Lung (tissue), 12 donors: Measurements from ENCODE around the gene WNT4. TPM values are rescaled to one million over a fixed set of nuclear protein-coding genes. Genes with fewer than 3 reads are reported as not detected.

ENCODE experiments used
- ATAC-seq: fragments of 200-7000 bp; cut with Tn5 transposase; one replicate; pipeline ENCODE4 v1.9.1; 2020; ENCODE audit warnings: moderate number of reproducible peaks; ENCODE audit not compliant: insufficient read depth, low FRiP score
- DNase-seq, 3 donors: peaks; one replicate each; pipeline ENCODE4 v3.0.0-alpha.2; 2013 to 2017
- H3K27ac ChIP-seq, 2 donors: one replicate each; pipeline ENCODE4 v1.5.1; 2013; ENCODE audit warnings: mild to moderate bottlenecking in 2 of 2, moderate library complexity in 2 of 2, control low read depth in 1 of 2, inconsistent platforms in 1 of 2, low read depth in 1 of 2, low read length in 1 of 2
- H3K27me3 ChIP-seq, 3 donors: one replicate each; pipeline ENCODE4 v1.5.1; 2013; ENCODE audit warnings: low read length in 2 of 3; ENCODE audit not compliant: control insufficient read depth in 3 of 3, insufficient read depth in 3 of 3
- H3K36me3 ChIP-seq, 4 donors: one replicate each; pipeline ENCODE4 v1.5.1; 2013; ENCODE audit warnings: low read length in 4 of 4, mild to moderate bottlenecking in 1 of 4, moderate library complexity in 1 of 4; ENCODE audit not compliant: control insufficient read depth in 4 of 4, insufficient read depth in 4 of 4
- H3K4me1 ChIP-seq, 5 donors: one replicate each; pipeline ENCODE4 v1.5.1; 2013; ENCODE audit warnings: low read length in 5 of 5, mild to moderate bottlenecking in 2 of 5, moderate library complexity in 1 of 5; ENCODE audit not compliant: control insufficient read depth in 5 of 5, insufficient read depth in 5 of 5
- H3K4me3 ChIP-seq: one replicate; pipeline ENCODE4 v1.5.1; 2013; ENCODE audit warnings: mild to moderate bottlenecking, control low read depth, moderate library complexity
- H3K9ac ChIP-seq, 2 donors: one replicate each; pipeline ENCODE4 v1.5.1; 2013; ENCODE audit warnings: low read length in 2 of 2, control low read depth in 1 of 2; ENCODE audit not compliant: insufficient read depth in 1 of 2
- H3K9me3 ChIP-seq, 4 donors: one replicate each; pipeline ENCODE4 v1.5.1; 2013; ENCODE audit warnings: low read length in 3 of 4, mild to moderate bottlenecking in 1 of 4, moderate library complexity in 1 of 4; ENCODE audit not compliant: control insufficient read depth in 4 of 4, insufficient read depth in 3 of 4
- WGBS, 2 donors: extraction: QIAGEN DNeasy Blood & Tissue Kit; methylation state at CpG; one replicate each; pipeline ENCODE4 v1.1.7; 2013; 5-methylcytosine and 5-hydroxymethylcytosine counted together
- polyA plus RNA-seq, 2 donors: library from polyadenylated mRNA; stranded (reverse); fragments of 200-250 nt; gene quantifications; one replicate each; pipeline ENCODE4 v1.2.1, GENCODE V29; 2013
- total RNA-seq, 2 donors: library from RNA; depleted of rRNA in 1 of 2; stranded (reverse); fragments of >200 nt in 1 of 2; gene quantifications; one replicate each; pipeline ENCODE4 v1.2.1, GENCODE V29; 2014 to 2021
- TF ChIP-seq, protein P1 (sequence below): IDR thresholded peaks from 2 replicates; pipeline ENCODE4 v1.5.1; 2012; ENCODE audit warnings: mild to moderate bottlenecking; ENCODE audit errors: control extremely low read depth, extremely low read depth
- donor health status: control.
- donor health status: control.
- donor health status: Bipolar disorder and iron deficiency.
- donor health status: healthy.
- donor health status: DM: yes; HTN: yes; CAD: no.

Gene WNT4
- total and polyA plus RNA-seq, 4 donors, result 0.94 to 4.2 (median 2.2) TPM

DNA sequence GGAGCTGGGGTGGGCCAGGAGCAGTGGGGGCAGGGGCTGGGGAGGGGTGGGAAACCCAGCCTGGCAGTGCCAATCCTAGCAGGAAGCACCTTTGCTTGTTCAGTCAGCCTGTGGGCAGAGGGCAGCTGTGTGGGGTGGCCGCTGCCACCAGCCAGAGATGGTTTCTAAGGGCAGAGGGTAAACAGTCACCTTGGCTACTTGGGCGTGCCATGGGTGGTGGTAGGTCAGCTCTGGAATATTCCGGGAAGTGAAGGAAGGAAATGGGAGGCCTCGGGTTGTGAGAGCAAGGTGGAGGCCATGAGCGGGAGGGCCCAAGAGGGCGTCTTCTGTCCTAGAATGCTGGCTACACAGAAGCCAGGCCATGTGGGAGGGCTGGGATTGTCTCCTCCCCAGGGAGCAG, 20.7 kb upstream of the WNT4 start:
- no peaks in the 10 kb centered on the region for H3K27me3 ChIP-seq
- H3K9ac ChIP-seq, result no peak overlapping the region
- no peak overlapping the region for H3K4me3 ChIP-seq
- no peaks in the 10 kb centered on the region for H3K36me3 ChIP-seq
- TF ChIP-seq, protein P1, sequence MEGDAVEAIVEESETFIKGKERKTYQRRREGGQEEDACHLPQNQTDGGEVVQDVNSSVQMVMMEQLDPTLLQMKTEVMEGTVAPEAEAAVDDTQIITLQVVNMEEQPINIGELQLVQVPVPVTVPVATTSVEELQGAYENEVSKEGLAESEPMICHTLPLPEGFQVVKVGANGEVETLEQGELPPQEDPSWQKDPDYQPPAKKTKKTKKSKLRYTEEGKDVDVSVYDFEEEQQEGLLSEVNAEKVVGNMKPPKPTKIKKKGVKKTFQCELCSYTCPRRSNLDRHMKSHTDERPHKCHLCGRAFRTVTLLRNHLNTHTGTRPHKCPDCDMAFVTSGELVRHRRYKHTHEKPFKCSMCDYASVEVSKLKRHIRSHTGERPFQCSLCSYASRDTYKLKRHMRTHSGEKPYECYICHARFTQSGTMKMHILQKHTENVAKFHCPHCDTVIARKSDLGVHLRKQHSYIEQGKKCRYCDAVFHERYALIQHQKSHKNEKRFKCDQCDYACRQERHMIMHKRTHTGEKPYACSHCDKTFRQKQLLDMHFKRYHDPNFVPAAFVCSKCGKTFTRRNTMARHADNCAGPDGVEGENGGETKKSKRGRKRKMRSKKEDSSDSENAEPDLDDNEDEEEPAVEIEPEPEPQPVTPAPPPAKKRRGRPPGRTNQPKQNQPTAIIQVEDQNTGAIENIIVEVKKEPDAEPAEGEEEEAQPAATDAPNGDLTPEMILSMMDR, result no peak
- no peak overlapping the region for H3K27ac ChIP-seq
- no peaks in the 10 kb centered on the region for H3K9me3 ChIP-seq
- DNase-seq (no peak), ATAC-seq (no peak)
- WGBS, 2 donors, result 45 to 65% methylated on average over 6 of the region's 6 CpGs
- peaks cover 0 to 3% (median 0%) of the 10 kb centered on the region in 5 donors for H3K4me1 ChIP-seq

- H3K4me3 ChIP-seq, result no peak overlapping the region
- H3K4me1 ChIP-seq, result peaks cover 0 to 3% (median 0%) of the 10 kb centered on the region in 5 donors
- TF ChIP-seq, protein P1, result no peak
- no peaks in the 10 kb centered on the region for H3K36me3 ChIP-seq
- no peak overlapping the region for H3K9ac ChIP-seq
- no peaks in the 10 kb centered on the region for H3K27me3 ChIP-seq
- ATAC-seq (no peak), DNase-seq (no peak)
- H3K9me3 ChIP-seq, result no peaks in the 10 kb centered on the region
- no peak overlapping the region for H3K27ac ChIP-seq
- 82 to 86% methylated on average over 14 of the region's 14 CpGs for WGBS, 2 donors
Measured at GRCh38 chr1:22163137-22163536, 20.2 kb upstream of the WNT4 start.

DNA sequence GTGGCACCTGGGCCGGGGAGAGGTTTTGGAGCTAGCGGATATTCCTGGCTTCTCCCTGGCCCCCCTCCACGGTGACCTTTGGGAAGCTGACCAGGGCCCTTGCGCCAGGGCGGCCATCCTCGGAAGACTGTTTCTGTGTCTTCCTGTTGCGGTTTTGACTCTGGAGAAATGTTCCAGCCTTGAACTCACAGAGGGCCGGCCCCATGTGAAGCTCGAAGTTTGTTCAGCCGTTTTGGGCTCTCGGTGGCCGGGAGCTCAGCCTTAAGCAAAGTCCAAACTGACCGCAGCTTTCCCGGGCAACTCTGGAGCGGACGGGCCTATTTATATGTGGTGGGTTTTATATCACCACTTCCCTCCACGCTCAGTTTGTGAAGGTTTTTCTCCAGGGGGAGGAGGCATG, 17.0 kb upstream of the WNT4 start:
- Histone ChIP-seq H3K27me3 (no peaks in the 10 kb centered on the region), H3K36me3 (no peaks in the 10 kb centered on the region), H3K9ac (no peak overlapping the region), H3K4me1 (peaks cover 0 to 3% (median 0%) of the 10 kb centered on the region in 5 donors), H3K9me3 (no peaks in the 10 kb centered on the region), H3K4me3 (no peak overlapping the region), H3K27ac (no peak overlapping the region)
- no peak for ATAC-seq
- 87 to 89% methylated on average over 17 of the region's 17 CpGs for WGBS, 2 donors
- DNase-seq, result no peak
- TF ChIP-seq, protein P1, result no peak

- TF ChIP-seq, protein P1, result no peak
- H3K4me1 ChIP-seq, result peaks cover 0 to 12% (median 1%) of the 10 kb centered on the region in 5 donors
- H3K27ac ChIP-seq, result no peak overlapping the region
- no peaks in the 10 kb centered on the region for H3K9me3 ChIP-seq
- H3K27me3 ChIP-seq, result no peaks in the 10 kb centered on the region
- H3K36me3 ChIP-seq, result no peaks in the 10 kb centered on the region
- H3K4me3 ChIP-seq, result no peak overlapping the region
- ATAC-seq (no peak), DNase-seq (no peak)
- H3K9ac ChIP-seq, result no peak overlapping the region
- 92 to 99% methylated on average over 4 of the region's 4 CpGs for WGBS, 2 donors
Measured at GRCh38 chr1:22158654-22159053, 15.8 kb upstream of the WNT4 start.
